Measurements from ENCODE around the gene IGSF8.

DNA sequence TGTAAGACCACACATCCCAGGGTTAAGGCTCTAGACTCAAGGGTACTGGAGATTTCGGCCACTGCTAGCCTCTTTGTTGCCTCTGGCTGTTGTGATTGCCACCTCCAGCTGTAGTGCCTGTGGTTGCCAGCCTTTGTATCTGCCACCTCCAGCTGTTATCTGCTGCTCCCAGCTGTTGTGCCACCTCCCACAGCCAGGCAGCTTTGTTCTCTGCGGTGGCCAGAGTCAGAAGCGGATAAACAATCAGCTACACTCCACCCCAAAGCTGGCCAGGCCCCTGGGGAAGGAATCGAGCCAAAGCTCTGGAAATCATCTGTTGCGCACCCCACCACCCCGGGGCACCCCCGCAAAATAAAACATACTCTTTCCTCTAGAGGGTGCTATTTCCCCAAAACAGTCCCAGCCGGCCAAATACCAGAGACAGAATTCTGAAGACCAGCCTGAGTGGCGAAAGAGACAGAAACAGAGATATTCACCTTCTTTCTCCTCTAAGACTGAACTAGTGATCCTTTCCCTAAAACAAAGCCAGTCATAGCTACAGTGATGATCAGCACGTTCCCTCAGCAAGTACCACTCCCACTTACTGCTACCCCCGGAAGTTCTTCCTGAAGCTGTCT, 51.8 kb downstream of the IGSF8 start:
- TF ChIP-seq CTCF (IDR thresholded peaks at IDR 0.05; ENCODE audit: control extremely low read depth in 1 of 3, insufficient read depth in 1 of 3, low read depth in 1 of 3, low read length in 3 of 3) (peak; percentile 45 to 76 (median 69)), MAX (IDR thresholded peaks at IDR 0.05) (no peak), POLR2AphosphoS5 (IDR thresholded peaks at IDR 0.05; ENCODE audit: low read depth, low read length) (no peak), SIN3A (conservative IDR thresholded peaks at IDR 0.05 in 1 of 2, IDR thresholded peaks at IDR 0.05 in 1 of 2; ENCODE audit: low read depth in 1 of 2, low read length in 2 of 2) (peak in 1 of 2 experiments; percentile 81; a peak in 1 of 4 replicates), RAD21 (IDR thresholded peaks at IDR 0.05 in 1 of 2, conservative IDR thresholded peaks at IDR 0.05 in 1 of 2; ENCODE audit: low read depth in 2 of 2, low read length in 2 of 2) (peak; percentile 71 to 80), CREB1 (IDR thresholded peaks at IDR 0.05) (no peak), RFX5 (IDR thresholded peaks at IDR 0.05; ENCODE audit: borderline replicate concordance, low read depth, low read length) (no peak), CEBPB (IDR thresholded peaks at IDR 0.05; ENCODE audit: low read depth, low read length) (no peak), SUZ12 (IDR thresholded peaks at IDR 0.05; ENCODE audit: low read length) (no peak), POLR2A (IDR thresholded peaks at IDR 0.05; ENCODE audit: control extremely low read depth in 1 of 2, low read depth in 2 of 2, low read length in 2 of 2) (no peak), JUN (IDR thresholded peaks at IDR 0.05; ENCODE audit: low read depth, low read length) (no peak), EP300 (IDR thresholded peaks at IDR 0.05; ENCODE audit: borderline replicate concordance in 1 of 2, low read depth in 2 of 2, low read length in 2 of 2) (peak in 1 of 2 experiments; percentile 17; a peak in 2 of 3 replicates), KDM5A (IDR thresholded peaks at IDR 0.05; ENCODE audit: low read length) (no peak)

Measured in H1 (cell line).